ENCODE measurements around the gene ZNF668.
"Not testable (repeated sequence)": the region's sequence is repeated elsewhere in the genome, so short reads cannot be mapped to it uniquely, and the experiment has no call there.

Gene ZNF668

GRCh38 chr16:31100876-31101641, 27.0 kb upstream of the ZNF668 start:
- not testable (repeated sequence) for DNase-seq

- DNase-seq: no peak
Measured at GRCh38 chr16:31099860-31100638, 26.0 kb upstream of the ZNF668 start.

DNA sequence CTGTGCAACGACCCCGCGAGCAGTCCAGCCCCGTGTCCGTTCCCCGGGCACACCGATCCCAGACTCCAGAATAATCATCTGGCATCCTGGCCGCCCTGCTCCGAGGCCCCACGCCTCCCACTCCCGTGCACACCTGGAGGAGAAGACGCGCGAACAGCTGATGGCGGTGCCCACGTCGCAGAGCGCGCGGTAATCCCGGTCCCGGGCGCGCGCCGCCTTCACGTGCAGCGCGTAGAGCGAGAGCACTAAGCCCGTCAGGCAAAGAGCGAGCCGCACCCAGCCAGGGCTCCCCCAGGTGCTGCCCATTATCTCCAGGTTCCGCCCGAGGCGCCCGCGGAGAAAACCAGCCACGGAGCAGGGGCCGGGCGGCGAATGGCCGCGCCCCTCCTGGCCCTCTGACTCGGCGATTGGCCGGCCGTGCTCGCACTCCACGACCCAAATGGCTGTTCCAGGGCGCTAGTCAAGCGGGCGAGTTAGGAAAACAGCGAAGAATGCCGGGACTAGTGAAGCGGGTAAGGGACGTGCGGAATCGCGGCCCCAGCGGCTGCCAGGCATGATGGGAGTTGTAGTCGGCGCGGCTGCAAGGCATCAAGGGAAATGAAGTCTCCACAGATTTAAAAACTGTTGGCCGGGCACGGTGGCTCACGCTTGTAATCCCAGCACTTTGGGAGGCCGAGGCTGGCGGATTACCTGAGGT, 20.5 kb upstream of the ZNF668 start, which contains the start of gene VKORC1:
Gene VKORC1 (minus strand): TSS at position 374 of the 697 bp plus-strand sequence. CDS start 68 bp downstream, at position 306.
- peak; percentile 93 to 94 for DNase-seq

- peak in 1 of 2 experiments; percentile 35 for DNase-seq
Measured at GRCh38 chr16:31094088-31094423, 20.0 kb upstream of the ZNF668 start.

- DNase-seq: no peak
Measured at GRCh38 chr16:31093132-31093703, 19.2 kb upstream of the ZNF668 start.

- DNase-seq: no peak
Measured at GRCh38 chr16:31092330-31092729, 18.3 kb upstream of the ZNF668 start.

- DNase-seq: no peak
Measured at GRCh38 chr16:31090540-31090939, 16.5 kb upstream of the ZNF668 start.

GRCh38 chr16:31089199-31089598, 15.2 kb upstream of the ZNF668 start:
- no peak for DNase-seq

DNA sequence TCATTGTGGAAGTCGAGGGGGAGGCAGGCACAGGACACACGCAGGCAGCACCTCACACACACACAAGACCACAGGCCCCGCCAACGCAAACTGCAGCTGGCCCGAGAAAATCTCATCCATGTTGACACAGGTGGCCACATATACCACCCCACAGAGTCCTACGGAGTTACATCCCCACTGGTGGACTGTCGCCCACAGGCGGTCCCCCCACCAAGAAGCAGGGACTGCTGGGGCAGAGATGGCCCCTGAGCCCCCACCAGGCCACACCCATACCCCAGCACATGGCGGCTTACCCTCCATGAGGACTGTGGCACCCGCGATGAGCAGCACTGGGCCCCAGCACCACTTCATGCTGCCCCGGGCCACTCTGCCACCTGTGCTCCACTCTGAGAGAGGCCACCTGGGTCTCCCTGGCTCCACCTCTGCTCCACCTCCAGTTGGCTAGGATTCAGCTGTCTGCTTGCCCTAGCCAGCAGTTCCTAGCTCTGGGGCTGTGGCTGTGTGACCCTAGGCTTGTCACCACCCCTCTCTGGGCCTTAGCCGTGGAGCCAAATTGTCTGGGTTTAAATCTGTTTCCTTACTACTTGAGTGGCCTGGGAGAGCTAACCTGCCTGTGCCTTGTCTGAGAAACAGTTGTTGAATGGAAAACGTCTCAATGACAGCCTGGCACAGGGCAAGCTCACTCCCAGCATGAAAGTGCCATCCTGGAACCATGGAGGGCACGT, 14.6 kb upstream of the ZNF668 start, which contains the start of gene PRSS53:
Gene PRSS53 (minus strand): TSS at position 485 of the 725 bp plus-strand sequence. CDS start 134 bp downstream, at position 351.
- no peak for DNase-seq

DNA sequence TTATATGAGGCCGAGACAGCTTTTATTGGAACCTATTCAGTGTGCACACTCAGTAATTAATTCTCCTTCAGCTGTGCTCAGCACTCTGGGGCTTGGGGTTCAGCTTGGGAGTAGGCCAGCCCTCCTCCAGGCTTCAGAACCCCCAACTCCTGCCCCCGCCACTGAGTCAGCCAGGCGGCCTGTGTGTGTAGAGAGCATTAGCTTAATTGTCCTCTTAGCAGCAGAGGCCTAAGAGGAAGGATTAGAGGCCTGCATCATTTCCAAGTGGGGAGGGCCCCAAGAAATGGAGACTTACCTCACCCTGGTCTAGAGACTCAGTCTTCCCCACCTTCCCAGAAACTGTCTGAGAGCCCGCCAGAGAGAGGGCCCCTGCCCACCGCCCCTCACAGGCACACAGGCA, 13.9 kb upstream of the ZNF668 start:
- DNase-seq: no peak

- DNase-seq: no peak
Measured at GRCh38 chr16:31087481-31087880, 13.4 kb upstream of the ZNF668 start.

DNA sequence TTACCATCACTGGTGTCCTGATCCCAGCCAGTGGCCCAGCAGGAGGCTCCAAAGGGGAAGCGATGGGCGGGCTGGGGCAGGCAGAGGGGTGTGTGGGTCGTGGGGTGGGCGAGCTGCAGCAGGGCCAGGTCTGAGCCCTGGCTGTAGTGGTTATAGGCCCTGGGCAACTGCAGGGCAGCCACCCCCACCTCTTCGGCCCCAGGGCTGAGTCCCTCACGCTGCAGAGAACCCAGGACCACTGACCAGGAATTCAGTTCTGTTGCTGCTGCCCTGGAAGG, 12.5 kb upstream of the ZNF668 start:
- DNase-seq: no peak

DNA sequence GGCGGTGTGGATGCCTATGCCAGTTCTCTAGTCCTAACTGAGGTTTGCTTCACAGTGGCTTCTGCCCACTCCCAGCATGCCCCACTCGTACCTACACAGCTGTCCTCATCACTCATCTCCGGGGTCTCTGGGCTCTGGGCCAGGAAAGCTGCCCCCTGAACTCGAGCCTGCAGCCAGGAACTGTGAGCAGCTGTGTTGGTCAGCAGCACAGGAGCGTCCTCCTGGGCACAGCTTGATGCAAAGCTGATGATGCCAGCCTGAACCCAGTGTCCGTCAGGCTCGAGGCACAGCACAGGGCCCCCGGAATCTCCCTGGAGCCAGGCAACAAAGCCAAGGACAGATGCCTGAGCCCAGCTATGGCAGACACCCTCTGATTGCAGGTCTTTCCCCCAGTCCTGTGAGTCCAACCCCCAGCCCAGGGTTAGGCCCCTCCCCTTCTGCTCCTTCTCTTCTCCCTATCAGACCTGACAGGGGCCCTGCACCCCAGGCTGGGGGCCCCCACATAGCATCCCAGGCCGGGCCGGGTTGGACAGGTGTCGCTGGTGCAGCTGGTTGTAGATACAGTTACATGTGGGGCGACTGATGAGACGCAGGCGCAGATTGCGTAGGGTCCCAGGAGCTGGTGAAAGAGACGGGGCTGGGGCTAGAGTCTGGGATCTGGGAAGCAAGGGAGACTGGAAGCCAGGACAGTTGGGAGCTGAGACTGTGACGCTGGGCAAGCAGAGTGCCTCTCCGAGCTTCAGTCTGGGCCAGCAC, 12.0 kb upstream of the ZNF668 start:
- no peak for DNase-seq

DNA sequence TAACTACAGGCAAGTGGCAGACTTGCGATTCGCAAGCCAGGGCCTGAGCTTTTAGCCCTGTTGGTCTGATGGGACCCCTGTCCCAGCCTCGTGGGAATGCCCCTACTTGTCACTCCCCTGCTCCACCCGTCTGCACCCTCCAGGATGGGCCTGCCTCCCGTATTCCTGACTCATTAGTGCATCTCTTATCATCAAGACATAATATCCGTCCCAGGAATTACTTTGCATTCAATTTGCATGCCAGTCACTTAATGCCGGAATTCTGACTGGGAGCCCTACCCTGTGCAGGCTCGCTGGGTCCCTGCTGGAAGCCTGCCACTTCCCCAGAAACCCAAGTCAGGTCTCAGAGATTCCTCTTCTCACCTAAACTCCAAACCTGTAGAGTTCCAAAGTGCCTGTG, 11.4 kb upstream of the ZNF668 start:
- DNase-seq: peak in 1 of 2 experiments; percentile 17

- DNase-seq: peak in 1 of 2 experiments; percentile 17
Measured at GRCh38 chr16:31084584-31085302, 10.7 kb upstream of the ZNF668 start.

DNA sequence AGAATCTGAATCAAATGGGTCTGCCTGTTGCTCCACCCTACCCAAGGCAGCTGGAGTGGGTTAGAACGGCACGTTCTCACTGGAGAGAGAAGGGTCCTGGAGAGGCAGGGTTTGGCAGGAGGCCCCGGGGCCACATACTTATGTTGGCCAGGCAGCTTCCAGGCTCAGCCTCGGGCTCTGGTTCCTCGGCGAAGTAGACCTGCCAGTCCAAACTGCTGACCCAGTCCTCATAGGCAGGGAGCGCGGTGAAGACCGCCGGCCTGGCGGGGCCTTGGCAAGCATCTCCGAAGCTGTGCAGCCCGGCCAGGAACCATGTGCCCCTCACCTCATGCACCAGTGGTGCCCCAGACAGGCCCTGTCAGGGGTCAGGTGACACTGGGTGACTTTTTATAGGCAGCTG, 9.9 kb upstream of the ZNF668 start:
- peak in 1 of 2 experiments; percentile 18 for DNase-seq

DNA sequence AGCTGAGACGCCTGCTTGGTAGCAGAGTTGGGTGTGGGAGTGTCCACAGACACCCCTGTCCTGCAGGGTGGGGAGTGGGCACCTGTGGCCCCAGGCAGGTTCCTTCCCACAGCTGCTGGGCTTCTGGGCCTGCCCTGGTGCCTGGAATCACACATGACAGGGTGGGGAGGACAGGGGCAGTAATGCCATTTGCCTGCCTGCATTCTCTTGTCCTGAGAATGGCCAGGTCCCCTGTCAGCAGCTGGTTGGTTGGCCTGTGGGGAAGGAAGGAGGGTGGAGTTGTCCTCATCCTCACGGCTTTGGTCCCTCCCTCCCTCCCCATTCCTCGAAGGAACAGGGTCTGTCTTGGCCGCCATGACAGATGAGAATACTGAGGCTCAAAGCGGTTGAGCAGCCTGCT, 9.5 kb upstream of the ZNF668 start:
- DNase-seq: peak in 1 of 2 experiments; percentile 17

GRCh38 chr16:31083081-31083480, 9.0 kb upstream of the ZNF668 start:
- no peak for DNase-seq

DNA sequence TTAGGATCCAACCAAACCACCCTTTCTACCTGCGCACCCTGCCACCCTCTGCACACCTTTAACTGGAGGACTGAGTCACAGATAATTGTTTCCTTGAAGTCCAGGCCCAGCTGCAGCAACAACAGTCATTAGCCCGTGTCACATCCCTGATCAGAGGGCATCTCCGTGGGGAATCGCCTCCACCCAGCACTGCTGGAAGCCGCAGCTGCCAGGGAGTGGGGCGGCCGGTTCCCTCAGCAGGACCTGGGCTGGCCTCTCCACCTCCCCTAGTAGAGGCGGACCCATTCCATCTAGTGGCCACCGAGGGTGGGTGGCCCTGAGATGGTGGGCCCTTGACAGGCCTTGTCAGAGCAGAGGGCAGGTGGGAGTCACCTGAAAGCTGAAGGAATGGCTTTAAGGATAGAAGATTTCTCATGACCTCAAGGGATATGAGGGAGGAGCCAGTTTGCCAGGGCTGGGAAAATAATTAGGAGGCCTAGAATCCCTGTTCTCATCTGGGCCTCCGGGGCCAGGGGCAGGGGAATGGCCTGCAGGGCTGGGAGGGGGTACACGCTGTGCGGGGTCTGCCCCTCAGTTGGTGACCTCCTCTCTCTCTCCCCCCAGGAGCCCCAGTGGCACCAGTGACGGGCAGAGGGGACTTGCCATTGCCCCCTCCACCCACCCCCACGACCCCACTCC, 8.5 kb upstream of the ZNF668 start:
- peak in 1 of 2 experiments; percentile 16 for DNase-seq
